Gastroesophageal sphincter (tissue), 4 donors: ENCODE data around the gene AGAP9. TPM values are rescaled to one million over a fixed set of nuclear protein-coding genes. Genes with fewer than 3 reads are reported as not detected.
"Not testable (repeated sequence)": the region's sequence is repeated elsewhere in the genome, so short reads cannot be mapped to it uniquely, and the experiment has no call there.

Source experiments
- ATAC-seq: fragments of 150-250 bp; one replicate; pipeline ENCODE4 v1.9.1; 2016; ENCODE audit warnings: mild to moderate bottlenecking, moderate library complexity
- H3K27ac ChIP-seq, 4 donors: fragments of 200-600 bp; sonication (generic) in 3 of 4; 1 replicate in 3 of 4; 2 replicates in 1 of 4; pipeline ENCODE4 v1.5.1; 2016 to 2019
- H3K27me3 ChIP-seq: fragments of 200-600 bp; sonication (generic); one replicate; pipeline ENCODE4 v1.5.1; 2019
- H3K36me3 ChIP-seq, 2 donors: fragments of 200-600 bp; sonication (generic); one replicate each; pipeline ENCODE4 v1.5.1; 2019; ENCODE audit warnings: control low read depth in 1 of 2
- H3K4me1 ChIP-seq, 3 donors: fragments of 200-600 bp; sonication (generic); 1 replicate in 2 of 3; 2 replicates in 1 of 3; pipeline ENCODE4 v1.5.1; 2016 to 2019; ENCODE audit warnings: control low read depth in 2 of 3
- H3K4me3 ChIP-seq, 2 donors: fragments of 200-600 bp; sonication (generic); one replicate each; pipeline ENCODE4 v1.5.1; 2019; ENCODE audit warnings: mild to moderate bottlenecking in 1 of 2, moderate library complexity in 1 of 2
- H3K9me3 ChIP-seq, 3 donors: fragments of 200-600 bp; sonication (generic); one replicate each; pipeline ENCODE4 v1.5.1; 2017 to 2019; ENCODE audit warnings: control low read depth in 2 of 3
- EP300 ChIP-seq: sonication (generic); formaldehyde crosslinking; IDR thresholded peaks from one replicate; pipeline ENCODE4 v1.6.1; 2017; ENCODE audit warnings: antibody characterized with exemption, mild to moderate bottlenecking
- POLR2A ChIP-seq, 2 donors: fragments of 450-650 bp; IDR thresholded peaks; one replicate each; pipeline ENCODE4 v1.6.1; 2017; ENCODE audit warnings: antibody characterized with exemption in 2 of 2, mild to moderate bottlenecking in 2 of 2, moderate library complexity in 1 of 2
- POLR2AphosphoS5 ChIP-seq: sonication (generic); formaldehyde crosslinking; IDR thresholded peaks from one replicate; pipeline ENCODE4 v1.6.1; 2017; ENCODE audit warnings: antibody characterized with exemption
- WGBS, 2 donors: methylation state at CpG; one replicate each; pipeline ENCODE4 v1.1.5; 2018; ENCODE audit warnings: low coverage in 1 of 2; 5-methylcytosine and 5-hydroxymethylcytosine counted together
- total RNA-seq, 4 donors: library from RNA; depleted of rRNA; stranded (reverse); fragments of >200 nt; gene quantifications; one replicate each; pipeline ENCODE4 v1.1.0, GENCODE V29; 2016
- TF ChIP-seq, protein P1 (sequence below), 4 experiments: fragments of 200-600 bp in 2 of 4; fragments of 450-650 bp in 2 of 4; sonication (generic) in 1 of 4; IDR thresholded peaks; one replicate each; pipeline ENCODE4 v1.5.1; 2017 to 2019; ENCODE audit warnings: antibody characterized with exemption in 4 of 4, mild to moderate bottlenecking in 2 of 4, moderate library complexity in 2 of 4

The AGAP9 gene
- total RNA-seq, 4 donors from 2014 or later: 1.6 to 11.7 (median 5.1) TPM

DNA sequence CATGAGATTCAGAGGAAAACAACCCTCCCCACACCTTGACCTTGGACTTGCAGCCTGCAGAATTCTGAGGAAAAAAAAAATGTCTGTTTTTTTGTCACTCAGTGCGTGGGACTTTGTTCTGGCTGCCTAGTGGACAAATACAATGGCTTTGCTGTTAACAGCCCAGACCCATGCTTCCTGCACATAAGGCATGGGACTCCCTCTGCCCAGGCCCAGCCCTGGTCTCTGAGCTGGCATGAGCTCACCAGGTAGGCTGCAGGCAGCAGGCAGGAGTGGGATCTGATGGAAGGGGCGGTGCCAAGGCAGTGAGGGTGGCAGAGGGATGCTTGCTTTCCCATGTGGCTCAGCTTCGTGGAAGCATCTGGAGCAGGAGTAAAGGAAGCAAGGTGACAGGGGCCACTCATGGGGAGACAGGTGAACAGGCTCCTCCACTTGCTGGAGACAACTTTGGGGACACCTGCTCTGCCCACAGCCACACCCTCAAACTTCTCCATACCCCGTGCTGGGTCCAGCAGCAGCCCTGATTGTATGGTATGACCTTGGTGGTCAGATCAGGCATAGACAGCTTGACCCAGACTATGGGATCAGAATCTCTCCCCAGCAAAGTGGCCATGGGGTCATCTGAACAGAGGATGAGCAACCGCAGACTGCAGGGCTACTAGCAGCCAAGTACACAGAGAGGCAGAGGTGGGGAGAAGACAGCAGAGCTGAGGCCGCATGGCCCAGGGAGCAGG, 66.5 kb downstream of the AGAP9 start:
- Histone ChIP-seq H3K27me3 (no peaks in the 10 kb centered on the region), H3K4me3 (no peak overlapping the region), H3K4me1 (no peaks in the 10 kb centered on the region), H3K27ac (no peak overlapping the region), H3K9me3 (no peaks in the 10 kb centered on the region), H3K36me3 (no peaks in the 10 kb centered on the region)
- 78% methylated on average over 3 of the region's 6 CpGs; no CpG with 5 or more reads in 1 of the 2 donors for WGBS, 2 donors
- TF ChIP-seq POLR2AphosphoS5 (no peak), POLR2A (IDR thresholded peaks at IDR 0.05) (no peak), EP300 (no peak)
- TF ChIP-seq, protein P1, sequence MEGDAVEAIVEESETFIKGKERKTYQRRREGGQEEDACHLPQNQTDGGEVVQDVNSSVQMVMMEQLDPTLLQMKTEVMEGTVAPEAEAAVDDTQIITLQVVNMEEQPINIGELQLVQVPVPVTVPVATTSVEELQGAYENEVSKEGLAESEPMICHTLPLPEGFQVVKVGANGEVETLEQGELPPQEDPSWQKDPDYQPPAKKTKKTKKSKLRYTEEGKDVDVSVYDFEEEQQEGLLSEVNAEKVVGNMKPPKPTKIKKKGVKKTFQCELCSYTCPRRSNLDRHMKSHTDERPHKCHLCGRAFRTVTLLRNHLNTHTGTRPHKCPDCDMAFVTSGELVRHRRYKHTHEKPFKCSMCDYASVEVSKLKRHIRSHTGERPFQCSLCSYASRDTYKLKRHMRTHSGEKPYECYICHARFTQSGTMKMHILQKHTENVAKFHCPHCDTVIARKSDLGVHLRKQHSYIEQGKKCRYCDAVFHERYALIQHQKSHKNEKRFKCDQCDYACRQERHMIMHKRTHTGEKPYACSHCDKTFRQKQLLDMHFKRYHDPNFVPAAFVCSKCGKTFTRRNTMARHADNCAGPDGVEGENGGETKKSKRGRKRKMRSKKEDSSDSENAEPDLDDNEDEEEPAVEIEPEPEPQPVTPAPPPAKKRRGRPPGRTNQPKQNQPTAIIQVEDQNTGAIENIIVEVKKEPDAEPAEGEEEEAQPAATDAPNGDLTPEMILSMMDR (IDR thresholded peaks at IDR 0.05): no peak
- ATAC-seq: no peak

DNA sequence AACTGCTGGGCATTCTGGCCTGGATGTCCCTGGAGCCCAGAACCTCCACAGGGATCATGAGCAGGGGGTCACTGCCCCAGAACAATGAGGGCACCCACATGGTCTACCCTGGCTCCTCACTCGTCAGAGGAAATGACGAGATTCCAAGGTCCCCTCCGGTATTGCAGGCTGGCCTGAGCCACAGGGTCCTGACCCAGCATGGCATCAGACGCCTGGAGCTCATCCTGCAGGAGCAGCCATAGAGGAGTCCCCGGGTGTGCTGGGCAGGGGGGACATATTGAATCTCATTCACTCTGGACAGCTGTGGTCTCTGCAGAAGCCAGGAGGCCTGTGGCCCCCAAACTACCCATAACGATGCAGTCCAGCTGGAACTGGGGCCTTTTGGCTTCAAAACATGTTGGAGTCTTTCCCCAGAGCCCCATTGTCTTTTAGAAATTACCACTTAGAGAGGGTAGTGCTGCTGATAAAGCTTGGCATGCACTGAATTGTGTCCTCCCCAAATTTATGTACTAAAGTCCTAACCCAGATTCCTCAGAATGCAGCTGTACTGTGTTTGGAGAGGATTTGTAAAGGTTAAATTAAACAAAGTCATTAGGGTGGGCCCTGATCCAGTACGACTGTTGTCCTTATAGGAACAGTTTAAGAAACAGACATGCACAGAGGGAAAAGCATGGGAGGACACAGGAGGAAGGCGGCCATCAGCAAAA, 67.2 kb downstream of the AGAP9 start:
- no peak for TF ChIP-seq EP300
- 53 to 100% methylated on average over 2 to 3 of the region's 8 CpGs for whole genome bisulfite sequencing, 2 donors
- H3K27ac ChIP-seq: no peak overlapping the region

DNA sequence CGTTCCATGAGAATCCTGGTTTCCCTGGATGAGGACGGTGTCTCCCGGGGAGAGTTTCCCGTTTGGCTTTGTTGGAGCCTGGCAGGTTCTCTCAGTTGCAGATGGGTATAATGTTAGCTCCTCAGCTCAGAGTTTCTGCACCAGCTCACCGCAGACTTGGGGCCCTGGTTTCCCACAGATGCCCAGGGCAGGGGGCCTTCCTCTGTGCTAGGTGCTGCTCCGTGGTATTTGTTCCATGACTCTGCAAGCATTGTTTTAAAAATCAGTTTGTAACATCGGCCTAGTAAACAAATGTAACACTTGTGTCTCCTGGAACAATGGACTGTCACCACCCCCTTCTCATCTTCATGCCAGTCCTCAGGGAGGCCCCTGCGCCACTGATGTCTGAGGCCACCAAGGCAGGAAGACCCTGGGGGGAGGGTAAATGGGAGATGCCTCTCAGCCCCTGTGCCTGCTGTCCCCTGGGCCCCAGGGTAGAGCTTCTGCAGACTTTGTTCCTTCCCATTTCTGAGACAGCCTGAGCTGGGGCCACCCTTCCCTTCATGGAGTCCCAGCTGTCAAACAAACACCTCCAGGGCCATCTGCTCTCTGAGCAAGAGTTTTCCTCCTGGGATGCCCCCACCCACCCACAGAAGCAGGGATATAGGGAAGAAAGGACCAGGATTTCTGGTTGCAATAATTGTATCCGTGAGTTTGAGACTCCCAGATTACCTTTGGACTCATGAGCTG, 67.9 kb downstream of the AGAP9 start:
- not testable (repeated sequence) for H3K27ac ChIP-seq, ATAC-seq, H3K4me1 ChIP-seq, H3K4me3 ChIP-seq, H3K36me3 ChIP-seq, H3K27me3 ChIP-seq, H3K9me3 ChIP-seq
- 60 to 68% methylated on average over 1 to 4 of the region's 9 CpGs for WGBS, 2 donors

More for the DNA sequence above, 67.2 kb downstream of the AGAP9 start:
- no peak for ATAC-seq
- Histone ChIP-seq H3K27me3 (no peaks in the 10 kb centered on the region), H3K4me3 (no peak overlapping the region), H3K9me3 (no peaks in the 10 kb centered on the region), H3K36me3 (no peaks in the 10 kb centered on the region), H3K4me1 (no peaks in the 10 kb centered on the region)

DNA sequence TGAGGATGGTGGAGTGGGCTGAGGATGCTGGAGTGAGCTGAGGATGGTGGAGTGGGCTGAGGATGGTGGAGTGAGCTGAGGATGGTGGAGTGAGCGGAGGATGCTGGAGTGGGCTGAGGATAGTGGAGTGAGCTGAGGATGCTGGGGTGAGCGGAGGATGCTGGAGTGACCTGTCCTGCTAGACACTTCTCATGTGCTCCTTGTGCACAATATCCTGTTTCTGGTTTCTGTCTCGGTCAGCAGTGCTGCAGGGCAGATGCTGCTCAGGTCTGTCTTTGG, 68.7 kb downstream of the AGAP9 start:
- no peak for ATAC-seq
- TF ChIP-seq EP300 (no peak), POLR2A (IDR thresholded peaks at IDR 0.05) (no peak), POLR2AphosphoS5 (no peak)
- TF ChIP-seq, protein P1 (IDR thresholded peaks at IDR 0.05): no peak
- Histone ChIP-seq H3K9me3 (no peaks in the 10 kb centered on the region), H3K4me1 (no peaks in the 10 kb centered on the region), H3K27ac (no peak overlapping the region), H3K27me3 (no peaks in the 10 kb centered on the region), H3K36me3 (no peaks in the 10 kb centered on the region), H3K4me3 (no peak overlapping the region)
- WGBS, 2 donors: 81 to 92% methylated on average over 2 to 3 of the region's 3 CpGs

DNA sequence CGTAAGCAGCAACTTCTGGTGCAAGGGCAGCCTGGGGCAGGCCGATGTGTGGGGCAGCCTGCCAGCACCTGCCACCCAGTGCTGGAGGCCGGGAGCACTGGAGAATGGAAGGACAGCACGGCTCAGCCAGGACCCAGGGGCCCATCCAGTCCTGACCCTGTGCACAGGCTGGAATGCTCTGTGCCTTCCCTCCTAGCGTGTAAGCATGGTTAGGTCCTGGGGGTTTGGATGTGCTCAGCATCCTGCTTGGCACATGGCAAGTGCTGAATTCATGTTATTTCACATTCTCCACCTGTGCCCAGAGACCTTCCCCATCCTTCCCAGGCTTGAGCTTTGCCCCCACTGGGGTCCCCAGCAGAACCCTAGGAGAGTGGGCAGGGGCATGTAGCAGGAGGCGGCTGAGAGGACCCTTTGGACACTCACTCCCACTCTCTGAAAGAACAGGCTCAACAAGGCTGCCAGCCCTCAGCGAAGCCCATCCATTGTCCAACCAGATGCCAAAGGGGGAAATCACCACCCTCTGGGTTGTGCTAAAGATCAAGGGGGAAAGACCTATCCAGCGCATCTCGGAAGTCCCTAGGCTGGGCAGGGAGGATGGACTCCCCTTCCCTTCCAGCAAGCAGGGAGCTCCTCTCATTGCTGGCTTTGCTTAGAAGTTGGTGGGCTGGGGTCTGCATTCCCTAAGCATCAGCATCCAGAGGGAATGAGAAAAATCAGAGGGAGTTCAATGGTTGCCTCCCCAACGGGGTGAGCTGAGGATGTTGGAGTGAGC, 69.2 kb downstream of the AGAP9 start:
- Histone ChIP-seq H3K36me3 (no peaks in the 10 kb centered on the region), H3K27ac (no peak overlapping the region), H3K4me3 (no peak overlapping the region), H3K9me3 (no peaks in the 10 kb centered on the region), H3K27me3 (no peaks in the 10 kb centered on the region), H3K4me1 (no peaks in the 10 kb centered on the region)
- 83 to 92% methylated on average over 2 of the region's 10 CpGs for WGBS, 2 donors
- ATAC-seq: no peak
- TF ChIP-seq EP300: no peak
- TF ChIP-seq, protein P1 (IDR thresholded peaks at IDR 0.05): no peak
- TF ChIP-seq POLR2AphosphoS5: no peak
- TF ChIP-seq POLR2A (IDR thresholded peaks at IDR 0.05): no peak
